Endodermal cell (in vitro differentiated cells): ENCODE measurements around the gene LIG3. TPM values are rescaled to one million over a fixed set of nuclear protein-coding genes. Genes with fewer than 3 reads are reported as not detected.

ENCODE experiments used
- DNase-seq: peaks from one replicate; pipeline ENCODE4 v3.0.0-alpha.2; 2017
- H3K27ac ChIP-seq: 2 replicates; pipeline ENCODE4 v1.5.1; 2013; ENCODE audit warnings: mild to moderate bottlenecking, low read depth, low read length, moderate library complexity
- H3K27me3 ChIP-seq: 2 replicates; pipeline ENCODE4 v1.6.1; 2013; ENCODE audit warnings: mild to moderate bottlenecking, low read length, moderate library complexity; ENCODE audit not compliant: insufficient read depth, control insufficient read depth, poor library complexity, severe bottlenecking
- H3K36me3 ChIP-seq: 2 replicates; pipeline ENCODE4 v1.7.0; 2013; ENCODE audit warnings: mild to moderate bottlenecking, low read length, moderate library complexity; ENCODE audit not compliant: control insufficient read depth, insufficient read depth
- H3K4me1 ChIP-seq: one replicate; pipeline ENCODE4 v1.7.0; 2013; ENCODE audit warnings: low read length; ENCODE audit not compliant: control insufficient read depth, insufficient read depth
- H3K4me3 ChIP-seq: 2 replicates; pipeline ENCODE4 v1.5.1; 2013; ENCODE audit warnings: mild to moderate bottlenecking, low read length, moderate library complexity
- H3K9ac ChIP-seq: 2 replicates; pipeline ENCODE4 v1.6.1; 2013; ENCODE audit warnings: mild to moderate bottlenecking, low read length, moderate library complexity; ENCODE audit not compliant: poor library complexity, severe bottlenecking; ENCODE audit errors: extremely low read depth
- H3K9me3 ChIP-seq: 2 replicates; pipeline ENCODE4 v1.6.1; 2013; ENCODE audit warnings: mild to moderate bottlenecking, low read length, moderate library complexity; ENCODE audit not compliant: control insufficient read depth
- H3K27ac Mint-ChIP-seq: 2 replicates; pipeline ENCODE4 v1.8.0; 2020; ENCODE audit warnings: mixed read lengths
- H3K27me3 Mint-ChIP-seq: 2 replicates; pipeline ENCODE4 v1.8.0; 2021; ENCODE audit warnings: mild to moderate bottlenecking, mixed read lengths; ENCODE audit not compliant: insufficient read depth
- H3K36me3 Mint-ChIP-seq: 2 replicates; pipeline ENCODE4 v1.8.0; 2020; ENCODE audit warnings: low read depth, mixed read lengths
- H3K4me1 Mint-ChIP-seq: 2 replicates; pipeline ENCODE4 v1.8.0; 2020; ENCODE audit warnings: mixed read lengths
- H3K4me3 Mint-ChIP-seq: 2 replicates; pipeline ENCODE4 v1.8.0; 2020; ENCODE audit warnings: mild to moderate bottlenecking, moderate library complexity, mixed read lengths
- H3K9me3 Mint-ChIP-seq: 2 replicates; pipeline ENCODE4 v1.8.0; 2020; ENCODE audit warnings: mild to moderate bottlenecking, mixed read lengths
- CTCF ChIP-seq: fragments of 200-600 bp; sonication (generic); conservative IDR thresholded peaks from 2 replicates; pipeline ENCODE4 v1.5.0; 2021; ENCODE audit warnings: antibody characterized with exemption, mild to moderate bottlenecking
- WGBS, 2 experiments: methylation state at CpG; one replicate each; pipeline versions ENCODE4 v1.1.5 to v1.1.7; 2013; ENCODE audit warnings: missing lambda C conversion rate in 2 of 2, mixed read lengths in 1 of 2; ENCODE audit not compliant: insufficient coverage in 1 of 2, insufficient read length in 1 of 2; 5-methylcytosine and 5-hydroxymethylcytosine counted together
- total RNA-seq, 2 donors: library from RNA; stranded (reverse); fragmentation: NEBNext Ultra II Directional in 1 of 2; extraction: Animal tissue kit (Norgen Biotek cat#: 25700) in 1 of 2; gene quantifications; 2 replicates in 1 of 2; 3 replicates in 1 of 2; pipeline ENCODE4 v1.2.1, GENCODE V29; 2021

The LIG3 gene
- total RNA-seq, 2 donors from 2014 or later: 110 to 130 TPM

DNA sequence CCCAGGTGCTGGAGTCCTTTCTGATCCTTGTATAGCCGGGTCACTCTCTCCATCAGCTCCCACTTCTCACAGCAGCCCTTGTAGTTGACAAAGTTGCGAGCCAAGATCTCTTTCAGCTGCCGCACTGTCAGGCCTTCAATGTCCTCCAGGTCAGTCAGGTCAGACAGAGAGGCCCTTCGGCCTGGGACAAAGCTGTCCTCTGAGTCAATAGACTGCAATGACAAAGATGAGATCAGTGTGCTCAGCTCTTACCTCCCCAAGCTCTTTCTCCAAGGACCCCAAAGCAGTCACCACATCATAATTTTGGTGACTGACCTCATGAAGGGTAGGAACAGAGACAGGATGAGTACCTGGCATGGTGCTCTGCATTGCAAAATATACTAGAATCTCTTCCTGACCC is 36.1 kb downstream of the LIG3 start:
- Mint-ChIP-seq H3K4me3 (no peak overlapping the region), H3K27me3 (no peaks in the 10 kb centered on the region), H3K36me3 (peaks cover 68% of the 10 kb centered on the region), H3K27ac (no peak overlapping the region), H3K9me3 (no peaks in the 10 kb centered on the region), H3K4me1 (peaks cover 10% of the 10 kb centered on the region)
- H3K27ac ChIP-seq: no peak overlapping the region
- 96 to 100% methylated on average over 4 of the region's 4 CpGs for WGBS, 2 experiments
- no peaks in the 10 kb centered on the region for H3K27me3 ChIP-seq
- TF ChIP-seq CTCF: no peak
- H3K36me3 ChIP-seq: peaks cover 70% of the 10 kb centered on the region
- DNase-seq: no peak
- H3K4me1 ChIP-seq: no peaks in the 10 kb centered on the region
- H3K9ac ChIP-seq: no peak overlapping the region
- no peak overlapping the region for H3K4me3 ChIP-seq
- H3K9me3 ChIP-seq: no peaks in the 10 kb centered on the region

DNA sequence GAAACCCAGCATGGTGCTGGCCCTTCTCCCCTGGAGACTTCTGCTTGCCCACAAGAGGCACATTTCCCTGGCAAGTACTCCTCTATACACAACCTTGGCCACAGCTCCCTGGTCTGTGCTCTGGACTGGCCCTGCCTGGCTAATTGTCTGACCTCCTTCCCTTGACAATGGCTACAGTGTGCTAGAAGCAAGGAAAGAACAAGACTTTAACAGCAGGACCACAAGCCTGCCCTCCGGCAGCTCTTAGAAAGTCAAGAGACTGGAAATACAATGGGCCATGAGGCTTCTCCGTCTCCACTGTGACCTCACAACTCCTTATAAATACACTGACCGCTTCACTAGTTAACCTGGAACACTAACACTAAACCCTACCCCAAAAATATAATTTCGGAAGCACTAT is 36.7 kb downstream of the LIG3 start:
- Histone ChIP-seq H3K9me3 (no peaks in the 10 kb centered on the region), H3K4me1 (no peaks in the 10 kb centered on the region), H3K36me3 (peaks cover 64% of the 10 kb centered on the region), H3K27ac (no peak overlapping the region), H3K4me3 (no peak overlapping the region), H3K9ac (no peak overlapping the region), H3K27me3 (no peaks in the 10 kb centered on the region)
- no peaks in the 10 kb centered on the region for H3K27me3 Mint-ChIP-seq
- 88 to 94% methylated on average over 2 to 4 of the region's 4 CpGs for WGBS, 2 experiments
- H3K4me1 Mint-ChIP-seq: peaks cover 4% of the 10 kb centered on the region
- H3K4me3 Mint-ChIP-seq: no peak overlapping the region
- no peaks in the 10 kb centered on the region for H3K9me3 Mint-ChIP-seq
- no peak for DNase-seq
- peaks cover 72% of the 10 kb centered on the region for H3K36me3 Mint-ChIP-seq
- H3K27ac Mint-ChIP-seq: peak overlapping the region; percentile 4
- no peak for TF ChIP-seq CTCF

DNA sequence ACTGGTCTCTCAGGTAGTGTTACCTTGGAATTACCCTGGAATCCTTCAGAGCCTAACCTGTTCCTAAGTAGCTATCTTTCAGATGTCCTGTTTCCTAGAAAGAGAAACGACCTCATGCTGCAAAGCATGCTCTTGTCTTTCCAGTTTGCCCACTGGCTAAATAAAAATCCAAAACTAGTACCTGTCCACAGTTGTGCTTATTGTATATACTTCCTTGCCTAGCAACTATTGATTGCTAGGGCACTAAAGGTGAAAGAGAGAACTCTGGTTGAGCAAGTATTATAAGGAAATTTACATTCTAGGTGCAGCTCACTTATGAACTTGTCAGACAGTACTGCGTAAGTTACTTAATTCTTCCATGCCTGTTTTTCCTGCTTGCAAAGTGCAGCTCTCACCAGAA is 38.5 kb downstream of the LIG3 start:
- Histone ChIP-seq H3K36me3 (peaks cover 53% of the 10 kb centered on the region), H3K4me1 (no peaks in the 10 kb centered on the region), H3K27ac (no peak overlapping the region), H3K9ac (no peak overlapping the region), H3K27me3 (no peaks in the 10 kb centered on the region), H3K9me3 (no peaks in the 10 kb centered on the region), H3K4me3 (no peak overlapping the region)
- peaks cover 4% of the 10 kb centered on the region for H3K4me1 Mint-ChIP-seq
- no peak overlapping the region for H3K27ac Mint-ChIP-seq
- H3K27me3 Mint-ChIP-seq: no peaks in the 10 kb centered on the region
- WGBS, 2 experiments: 89 to 100% methylated on average over 1 to 2 of the region's 2 CpGs
- no peak for DNase-seq
- no peak overlapping the region for H3K4me3 Mint-ChIP-seq
- peaks cover 59% of the 10 kb centered on the region for H3K36me3 Mint-ChIP-seq
- no peak for TF ChIP-seq CTCF
- no peaks in the 10 kb centered on the region for H3K9me3 Mint-ChIP-seq
